Heart left ventricle (tissue), 16 donors: Measurements from ENCODE around the gene UBE2V1. TPM values are rescaled to one million over a fixed set of nuclear protein-coding genes. Genes with fewer than 3 reads are reported as not detected.
A peak's percentile ranks its signal among the peaks of the same experiment; 100 is the strongest.

Experiments used
- ATAC-seq, 4 donors: fragments of 200-7000 bp; cut with Tn5 transposase; one replicate each; pipeline ENCODE4 v1.9.1; 2020 to 2022; ENCODE audit warnings: moderate library complexity in 4 of 4, mild to moderate bottlenecking in 3 of 4, moderate number of reproducible peaks in 1 of 4
- DNase-seq, 5 donors: peaks; one replicate each; pipeline ENCODE4 v3.0.0-alpha.2; 2020
- H3K27ac ChIP-seq, 12 donors: fragments of 200-600 bp; sonication (generic) in 4 of 12; one replicate each; pipeline versions ENCODE4 v1.5.0 to v1.8.0; 2016 to 2022; ENCODE audit warnings: mild to moderate bottlenecking in 2 of 12
- H3K27me3 ChIP-seq, 9 donors: fragments of 200-600 bp; sonication (generic) in 2 of 9; one replicate each; pipeline versions ENCODE4 v1.5.1 to v1.8.0; 2016 to 2022; ENCODE audit warnings: mild to moderate bottlenecking in 3 of 9
- H3K36me3 ChIP-seq, 9 donors: fragments of 200-600 bp; sonication (generic) in 2 of 9; one replicate each; pipeline versions ENCODE4 v1.5.0 to v1.8.0; 2018 to 2022; ENCODE audit warnings: mild to moderate bottlenecking in 2 of 9
- H3K4me1 ChIP-seq, 12 donors: fragments of 200-600 bp; sonication (generic) in 4 of 12; one replicate each; pipeline versions ENCODE4 v1.5.0 to v1.8.0; 2016 to 2022; ENCODE audit warnings: mild to moderate bottlenecking in 3 of 12
- H3K4me3 ChIP-seq, 12 donors: fragments of 200-600 bp; sonication (generic) in 4 of 12; one replicate each; pipeline versions ENCODE4 v1.5.0 to v1.8.0; 2017 to 2022; ENCODE audit warnings: mild to moderate bottlenecking in 9 of 12, moderate library complexity in 4 of 12
- H3K9me3 ChIP-seq, 12 donors: fragments of 200-600 bp; sonication (generic) in 4 of 12; one replicate each; pipeline versions ENCODE4 v1.5.0 to v1.8.0; 2016 to 2022; ENCODE audit warnings: mild to moderate bottlenecking in 1 of 12
- CTCF ChIP-seq, 12 donors: fragments of 200-600 bp; sonication (generic) in 4 of 12; IDR thresholded peaks; one replicate each; pipeline versions ENCODE4 v1.5.0 to v1.8.0; 2018 to 2022; ENCODE audit warnings: antibody characterized with exemption in 12 of 12, mild to moderate bottlenecking in 5 of 12
- POLR2A ChIP-seq, 2 donors: fragments of 450-650 bp; IDR thresholded peaks; one replicate each; pipeline ENCODE4 v1.6.1; 2017; ENCODE audit warnings: antibody characterized with exemption in 2 of 2, mild to moderate bottlenecking in 2 of 2, moderate library complexity in 2 of 2
- WGBS, 4 donors: extraction: QIAGEN DNeasy Blood & Tissue Kit in 2 of 4; methylation state at CpG; one replicate each; pipeline versions ENCODE4 v1.1.5 to v1.1.7; 2013 to 2018; 5-methylcytosine and 5-hydroxymethylcytosine counted together
- intact Hi-C, 10 donors: fragments of 100-400 bp; cut with DNase I; formaldehyde crosslinking; loops; one replicate each; pipeline versions ENCODE4 v1.11.1 to v1.14.2; 2022
- polyA plus RNA-seq, 2 donors: library from polyadenylated mRNA; stranded (reverse); fragments of 200-250 nt; gene quantifications; one replicate each; pipeline ENCODE4 v1.2.3, GENCODE V29; 2013
- total RNA-seq, 9 donors: library from RNA; depleted of rRNA in 2 of 9; stranded (reverse); fragments of >200 nt in 2 of 9; fragmentation: NEBNext Ultra II Directional in 3 of 9; extraction: Animal tissue kit (Norgen Biotek cat#: 25700) in 3 of 9; gene quantifications; one replicate each; pipeline versions ENCODE4 v1.1.0 to v1.2.4, GENCODE V29; 2016 to 2023
- donor health status: ischemic (EF 13 %, LVEDD 7.1; RV severe dilation, severe dysfunction).
- donor health status: healthy with polysubstance abuse.
- donor health status: DM: no; HTN: yes; CAD: no.
- donor health status: DM: no; HTN: no; CAD: no.
- donor health status: ischemic (EF 25% LVEDD 6.9; RV normal size, moderate dysfunction).
- donor health status: ischemic (EF 25% LVEDD 5.7; RV mildly dilated, moderate dysfunction).
- donor health status: healthy.
- donor health status: DM: yes; HTN: yes; CAD: no.
- donor health status: ischemic (EF 35%, LVEDD 5.7; RV mildly dilated, moderate dysfunction).
- donor health status: nonischemic (EF 11% LVEDD 7.7; RV severe dilation, severe dysfunction).
- donor health status: DM: yes; HTN: yes; CAD: no.
- donor health status: PGD.
- donor health status: ischemic (EF 29% LVEDD 5.4; RV normal size, mild dysfunction).
- donor health status: nonischemic (EF 23%, LVEDD 6.1; RV moderate dilation, normal function).

Gene UBE2V1
- total and polyA plus RNA-seq, 11 donors: 54.2 to 105 (median 78.5) TPM

- intact Hi-C loops: loop anchor here in 2 of 10 donors (2.0 kb wide), 2 partner anchors 88 to 92 kb away; partner anchors contain the start of gene SNAI1 (in 1 of the 2)
- no peak for ATAC-seq
Measured at GRCh38 chr20:50070361-50070760, 42.6 kb downstream of the UBE2V1 start.

GRCh38 chr20:50068041-50068651 lies 44.8 kb downstream of the UBE2V1 start:
- 78 to 84% (median 82%) methylated on average over 11 of the region's 11 CpGs for WGBS, 4 donors
- TF ChIP-seq POLR2A (IDR thresholded peaks at IDR 0.05) (no peak), CTCF (IDR thresholded peaks at IDR 0.05) (no peak)
- ATAC-seq: no peak

More at GRCh38 chr20:50070361-50070760, 42.6 kb downstream of the UBE2V1 start:
- 93 to 97% (median 96%) methylated on average over 7 of the region's 7 CpGs for WGBS, 4 donors
- Histone ChIP-seq H3K4me3 (no peak overlapping the region), H3K4me1 (peaks cover 0 to 15% (median 5%) of the 10 kb centered on the region in 12 donors), H3K27me3 (no peaks in the 10 kb centered on the region), H3K9me3 (no peaks in the 10 kb centered on the region), H3K36me3 (no peaks in the 10 kb centered on the region), H3K27ac (no peak overlapping the region)
- peak in 2 of 5 donors; percentile 21 to 25 for DNase-seq
- TF ChIP-seq POLR2A (IDR thresholded peaks at IDR 0.05) (no peak), CTCF (IDR thresholded peaks at IDR 0.05) (no peak)

GRCh38 chr20:50067461-50067860 lies 45.5 kb downstream of the UBE2V1 start:
- 85 to 91% (median 87%) methylated on average over 2 of the region's 2 CpGs for WGBS, 4 donors
- DNase-seq (peak in 1 of 5 donors; percentile 16), ATAC-seq (no peak)
- H3K4me1 ChIP-seq: peaks cover 0 to 11% (median 4%) of the 10 kb centered on the region in 12 donors
- no peaks in the 10 kb centered on the region for H3K9me3 ChIP-seq
- intact Hi-C loops: no loop called here
- no peaks in the 10 kb centered on the region for H3K27me3 ChIP-seq
- H3K4me3 ChIP-seq: no peak overlapping the region
- TF ChIP-seq CTCF (IDR thresholded peaks at IDR 0.05) (no peak), POLR2A (IDR thresholded peaks at IDR 0.05) (no peak)
- no peaks in the 10 kb centered on the region for H3K36me3 ChIP-seq
- no peak overlapping the region for H3K27ac ChIP-seq

More at GRCh38 chr20:50068041-50068651, 44.8 kb downstream of the UBE2V1 start:
- Histone ChIP-seq H3K9me3 (no peaks in the 10 kb centered on the region), H3K4me3 (no peak overlapping the region), H3K4me1 (peaks cover 0 to 11% (median 4%) of the 10 kb centered on the region in 12 donors), H3K36me3 (no peaks in the 10 kb centered on the region), H3K27ac (no peak overlapping the region), H3K27me3 (no peaks in the 10 kb centered on the region)
- intact Hi-C loops: no loop called here
- DNase-seq: peak in 1 of 5 donors; percentile 55

- no peaks in the 10 kb centered on the region for H3K36me3 ChIP-seq
- H3K4me3 ChIP-seq: no peak overlapping the region
- peaks cover 0 to 11% (median 4%) of the 10 kb centered on the region in 12 donors for H3K4me1 ChIP-seq
- DNase-seq (peak in 1 of 5 donors; percentile 24), ATAC-seq (no peak)
- TF ChIP-seq CTCF (IDR thresholded peaks at IDR 0.05) (no peak), POLR2A (IDR thresholded peaks at IDR 0.05) (no peak)
- H3K9me3 ChIP-seq: no peaks in the 10 kb centered on the region
- 81 to 91% (median 85%) methylated on average over 7 of the region's 7 CpGs for WGBS, 4 donors
- H3K27ac ChIP-seq: no peak overlapping the region
- no peaks in the 10 kb centered on the region for H3K27me3 ChIP-seq
- intact Hi-C loops: no loop called here
Measured at GRCh38 chr20:50067018-50067417, 45.9 kb downstream of the UBE2V1 start.
